GM18858 (cell line): ENCODE results near the gene ID4.

Experiments
- ATAC-seq: cut with Tn5 transposase; IDR thresholded peaks from one replicate; pipeline ENCODE4 v1.9.1; 2021; ENCODE audit not compliant: unreplicated experiment

Gene ID4

GRCh38 chr6:19857139-19857538, 20.0 kb downstream of the ID4 start:
- ATAC-seq: no peak

GRCh38 chr6:19857703-19858102, 20.5 kb downstream of the ID4 start:
- ATAC-seq: no peak

DNA sequence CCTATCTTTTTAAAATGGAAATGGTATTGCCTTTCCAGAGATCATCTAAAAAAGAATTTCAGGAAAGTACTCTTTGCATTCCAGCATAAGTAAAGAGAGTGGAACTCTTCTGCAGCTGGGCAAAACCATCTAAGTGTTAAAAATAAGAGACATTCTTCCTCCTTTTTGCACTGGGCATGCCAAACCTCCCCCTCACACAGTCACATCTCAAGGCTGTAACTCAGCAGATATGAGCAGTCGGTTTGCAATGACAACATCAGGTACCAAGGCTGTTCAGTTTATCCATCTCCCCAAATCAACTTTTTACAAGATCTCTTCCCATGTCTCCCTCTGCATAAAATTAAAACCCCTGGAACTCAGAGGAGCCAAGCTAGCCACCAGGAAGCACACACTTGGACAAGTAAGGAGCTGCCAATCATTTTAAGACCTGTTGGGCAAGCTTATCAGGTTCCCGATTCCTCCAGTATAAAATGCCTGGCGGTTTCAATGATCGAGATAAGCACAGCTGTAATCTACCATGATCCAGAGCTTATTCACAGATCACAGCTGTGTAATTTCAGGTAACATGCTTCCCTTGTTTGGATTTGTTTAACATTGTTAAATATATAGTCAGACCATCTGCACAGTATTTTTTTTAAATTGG, 23.2 kb downstream of the ID4 start:
- no peak for ATAC-seq

DNA sequence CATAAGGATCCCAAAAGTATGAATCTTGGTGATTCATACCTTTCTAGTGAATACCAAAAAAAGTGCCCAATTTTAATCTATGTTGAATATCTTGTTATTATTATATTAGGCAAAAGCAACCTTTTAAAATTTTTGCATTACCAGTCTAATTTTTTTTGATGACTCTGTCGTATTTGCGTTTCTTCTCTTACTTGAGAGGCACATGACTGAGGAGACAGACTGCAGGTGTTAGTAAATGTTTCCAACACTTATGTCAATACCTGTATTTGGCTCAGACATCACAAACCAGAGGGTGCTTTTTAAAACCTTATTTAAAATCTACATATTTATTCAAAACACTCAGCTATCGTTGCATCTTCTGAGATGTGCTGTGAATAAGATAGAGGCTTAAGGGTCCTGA, 27.1 kb downstream of the ID4 start:
- no peak for ATAC-seq

DNA sequence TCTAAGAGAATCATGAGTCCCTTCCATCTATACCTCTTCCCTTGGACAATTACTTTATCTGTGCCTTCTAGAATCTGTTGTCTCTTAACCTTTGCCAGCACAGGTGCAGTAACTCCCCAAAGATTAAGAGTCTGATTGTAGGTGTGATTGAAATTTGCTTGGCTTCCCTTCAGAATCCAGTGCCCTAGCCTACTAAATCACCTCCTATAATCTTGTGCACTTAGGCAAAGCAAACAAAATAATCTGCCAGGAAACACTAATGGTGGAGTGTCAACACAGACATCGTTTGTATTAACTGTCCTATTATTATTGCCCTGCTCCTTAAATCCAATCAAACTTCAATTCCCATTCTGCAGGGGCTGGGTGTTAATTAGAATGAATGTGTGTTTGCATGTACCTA, 28.0 kb downstream of the ID4 start:
- no peak for ATAC-seq

DNA sequence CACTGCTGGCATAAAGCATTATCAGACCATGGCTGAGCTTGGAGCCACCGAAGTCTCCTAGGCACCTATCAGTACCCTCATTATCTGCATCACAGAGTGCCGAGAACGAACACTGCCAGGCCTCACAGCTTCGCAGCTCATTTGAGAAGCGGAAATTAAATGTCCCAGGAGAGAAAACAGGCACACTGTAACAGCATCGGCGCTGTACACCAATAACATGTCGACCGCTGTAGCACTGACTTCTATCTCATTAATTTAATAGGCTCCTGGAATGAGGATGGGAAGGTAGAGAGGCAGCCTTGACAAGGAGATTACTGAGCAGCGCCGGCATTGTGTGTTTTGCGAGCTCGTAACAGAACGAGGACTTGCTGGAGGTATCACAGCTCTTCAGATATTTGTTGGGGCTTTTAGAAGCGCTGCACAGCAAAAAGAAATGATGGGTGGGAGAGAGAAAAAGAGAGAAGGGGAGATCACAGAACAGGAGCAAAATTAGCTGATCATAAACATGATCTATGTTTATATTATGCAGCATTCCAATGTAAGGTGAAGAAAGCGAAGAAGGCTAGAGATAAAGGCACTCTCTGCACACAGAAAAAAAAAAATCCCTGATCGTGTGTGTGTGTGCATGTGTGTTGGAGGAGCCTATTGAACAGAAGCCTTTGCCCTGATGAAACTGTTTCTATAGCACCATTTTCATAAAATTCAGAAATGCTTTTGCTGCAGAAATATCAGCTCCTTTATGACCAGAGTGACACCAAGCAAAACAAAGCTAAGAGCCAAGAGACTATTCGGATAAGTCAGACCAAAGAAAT, 29.2 kb downstream of the ID4 start:
- no peak for ATAC-seq

- ATAC-seq: no peak
Observed at GRCh38 chr6:19866985-19867627, 29.9 kb downstream of the ID4 start.

- no peak for ATAC-seq
Observed at GRCh38 chr6:19869464-19869863, 32.3 kb downstream of the ID4 start.

DNA sequence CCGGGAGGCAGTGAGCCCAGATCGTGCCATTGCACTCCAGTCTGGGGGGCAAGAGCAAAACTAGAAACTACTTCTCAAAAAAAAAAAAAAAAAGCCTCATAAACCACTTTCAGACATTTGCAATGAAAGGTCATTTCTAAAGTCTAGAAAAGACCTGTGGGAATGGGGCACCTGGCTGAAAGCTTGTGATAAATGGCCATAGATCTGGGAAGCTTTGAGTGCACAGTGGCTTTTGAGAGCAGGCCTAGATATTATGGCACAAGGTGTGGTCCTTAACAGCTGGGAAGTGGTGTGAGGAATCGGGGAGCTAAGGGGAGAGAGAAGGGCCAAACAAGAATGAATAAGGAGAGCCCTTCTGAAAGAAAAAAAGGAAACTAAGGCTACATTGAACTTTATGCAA, 33.2 kb downstream of the ID4 start:
- no peak for ATAC-seq

DNA sequence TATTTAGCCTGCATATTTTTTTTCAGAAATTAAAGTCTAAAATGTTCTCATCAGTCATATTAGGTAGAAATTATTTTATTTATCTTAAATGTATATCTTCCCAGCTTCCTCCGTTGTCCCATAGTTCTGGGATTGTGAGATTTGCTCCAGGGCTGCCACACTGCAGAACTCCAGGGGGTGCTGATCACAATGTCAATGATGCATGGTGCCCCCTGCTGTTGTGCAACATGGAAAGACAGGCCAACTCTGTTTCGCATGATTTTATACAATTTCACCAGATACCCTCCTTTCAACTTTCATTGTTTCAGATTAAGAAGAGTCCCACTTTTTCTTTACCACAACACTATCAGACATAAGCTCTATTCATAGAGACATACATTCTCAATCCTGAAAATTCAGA, 35.9 kb downstream of the ID4 start:
- no peak for ATAC-seq

DNA sequence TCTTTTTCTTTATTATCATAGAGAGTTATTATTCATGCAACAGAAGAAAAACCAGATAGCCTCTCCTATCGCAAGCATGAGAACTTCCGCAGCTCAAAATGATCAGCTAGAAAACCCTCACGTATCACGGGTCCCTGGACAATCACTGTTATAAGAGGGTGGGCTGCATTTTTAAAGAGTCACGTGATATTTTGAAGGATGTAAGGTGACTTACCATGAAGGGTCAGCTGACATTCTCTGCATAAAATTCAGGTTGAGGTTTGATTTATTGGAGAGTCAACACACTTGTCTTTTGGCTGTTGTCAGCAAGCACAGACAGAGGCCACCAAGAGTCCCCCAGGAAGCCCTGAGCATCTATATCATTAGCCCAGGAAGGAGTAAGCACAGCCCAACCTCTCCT, 39.5 kb downstream of the ID4 start:
- ATAC-seq: no peak

- no peak for ATAC-seq
Observed at GRCh38 chr6:19879663-19880062, 42.5 kb downstream of the ID4 start.

- ATAC-seq: no peak
Observed at GRCh38 chr6:19880066-19880465, 42.9 kb downstream of the ID4 start.

GRCh38 chr6:19891451-19891850, 54.3 kb downstream of the ID4 start:
- ATAC-seq: no peak
